Breast epithelium (tissue), 4 donors: ENCODE measurements around the gene TCFL5. TPM values are rescaled to one million over a fixed set of nuclear protein-coding genes. Genes with fewer than 3 reads are reported as not detected.
A peak's percentile ranks its signal among the peaks of the same experiment; 100 is the strongest.

Experiments
- DNase-seq, 2 donors: peaks; one replicate each; pipeline ENCODE4 v3.0.0-alpha.2; 2019; ENCODE audit warnings: low spot score in 2 of 2
- H3K27ac ChIP-seq, 2 donors: fragments of 200-600 bp; sonication (generic) in 1 of 2; one replicate each; pipeline ENCODE4 v1.5.1; 2016 to 2019; ENCODE audit warnings: mild to moderate bottlenecking in 1 of 2
- H3K27me3 ChIP-seq, 2 donors: fragments of 200-600 bp; sonication (generic) in 1 of 2; one replicate each; pipeline versions ENCODE4 v1.5.1 to v1.6.0; 2017 to 2019; ENCODE audit warnings: control low read depth in 1 of 2, mild to moderate bottlenecking in 1 of 2
- H3K36me3 ChIP-seq: fragments of 200-600 bp; one replicate; pipeline ENCODE4 v1.5.1; 2019
- H3K4me1 ChIP-seq, 2 donors: fragments of 200-600 bp; sonication (generic); one replicate each; pipeline ENCODE4 v1.5.1; 2016 to 2019; ENCODE audit warnings: control low read depth in 1 of 2
- H3K4me3 ChIP-seq, 3 donors: fragments of 200-600 bp; sonication (generic); 1 replicate in 2 of 3; 2 replicates in 1 of 3; pipeline ENCODE4 v1.5.1; 2016 to 2019; ENCODE audit warnings: mild to moderate bottlenecking in 3 of 3, moderate library complexity in 2 of 3
- H3K9me3 ChIP-seq, 2 donors: fragments of 200-600 bp; sonication (generic) in 1 of 2; one replicate each; pipeline ENCODE4 v1.5.1; 2016 to 2019; ENCODE audit warnings: control low read depth in 1 of 2
- CTCF ChIP-seq, 3 donors: fragments of 450-650 bp; IDR thresholded peaks; one replicate each; pipeline ENCODE4 v1.5.1; 2016 to 2017; ENCODE audit warnings: antibody characterized with exemption in 3 of 3, mild to moderate bottlenecking in 3 of 3, moderate library complexity in 3 of 3
- POLR2A ChIP-seq: fragments of 450-650 bp; IDR thresholded peaks from one replicate; pipeline ENCODE4 v1.6.1; 2016; ENCODE audit warnings: antibody characterized with exemption, mild to moderate bottlenecking, moderate library complexity
- POLR2AphosphoS5 ChIP-seq, 3 donors: sonication (generic); formaldehyde crosslinking; IDR thresholded peaks; one replicate each; pipeline ENCODE4 v1.6.1; 2017; ENCODE audit warnings: antibody characterized with exemption in 3 of 3
- intact Hi-C: fragments of 100-400 bp; cut with DNase I; formaldehyde crosslinking; loops from one replicate; pipeline ENCODE4 v1.15.1; 2023; ENCODE audit warnings: low total_unique reads
- total RNA-seq, 3 donors: library from RNA; depleted of rRNA; stranded (reverse); fragments of >200 nt; gene quantifications; one replicate each; pipeline ENCODE4 v1.1.0, GENCODE V29; 2016

The TCFL5 gene
- total RNA-seq, 3 donors from 2014 or later: 7.8 to 21.0 (median 12.5) TPM

GRCh38 chr20:62907384-62908317, 46.0 kb upstream of the TCFL5 start:
- DNase-seq: no peak
- no peaks in the 10 kb centered on the region for H3K4me1 ChIP-seq
- H3K27ac ChIP-seq: no peak overlapping the region
- peaks cover 33% of the 10 kb centered on the region for H3K36me3 ChIP-seq
- H3K9me3 ChIP-seq: no peaks in the 10 kb centered on the region
- TF ChIP-seq POLR2AphosphoS5 (IDR thresholded peaks at IDR 0.05): no peak
- TF ChIP-seq CTCF (IDR thresholded peaks at IDR 0.05): peak in 1 of 3 donors; percentile 24
- no peak overlapping the region for H3K4me3 ChIP-seq
- no peaks in the 10 kb centered on the region for H3K27me3 ChIP-seq
- intact Hi-C loops: no loop called here

- no peaks in the 10 kb centered on the region for H3K4me1 ChIP-seq
- TF ChIP-seq POLR2AphosphoS5 (IDR thresholded peaks at IDR 0.05) (no peak), CTCF (IDR thresholded peaks at IDR 0.05) (no peak), POLR2A (no peak)
- H3K4me3 ChIP-seq: no peak overlapping the region
- H3K9me3 ChIP-seq: no peaks in the 10 kb centered on the region
- intact Hi-C loops: no loop called here
- no peak for DNase-seq
- no peaks in the 10 kb centered on the region for H3K27me3 ChIP-seq
- peaks cover 33% of the 10 kb centered on the region for H3K36me3 ChIP-seq
- no peak overlapping the region for H3K27ac ChIP-seq
These were observed 45.2 kb upstream of the TCFL5 start for GRCh38 chr20:62906647-62907375.

- intact Hi-C loops: no loop called here
- DNase-seq: no peak
- Histone ChIP-seq H3K9me3 (no peaks in the 10 kb centered on the region), H3K36me3 (peaks cover 30% of the 10 kb centered on the region), H3K27ac (no peak overlapping the region), H3K4me3 (no peak overlapping the region), H3K4me1 (no peaks in the 10 kb centered on the region), H3K27me3 (no peaks in the 10 kb centered on the region)
- TF ChIP-seq POLR2AphosphoS5 (IDR thresholded peaks at IDR 0.05): no peak
- TF ChIP-seq CTCF (IDR thresholded peaks at IDR 0.05): no peak
- TF ChIP-seq POLR2A: no peak
These were observed 44.6 kb upstream of the TCFL5 start for GRCh38 chr20:62906209-62906608.

- intact Hi-C loops: no loop called here
- TF ChIP-seq POLR2AphosphoS5 (IDR thresholded peaks at IDR 0.05): no peak
- TF ChIP-seq CTCF (IDR thresholded peaks at IDR 0.05): no peak
- no peak for TF ChIP-seq POLR2A
- no peaks in the 10 kb centered on the region for H3K4me1 ChIP-seq
- H3K27me3 ChIP-seq: no peaks in the 10 kb centered on the region
- no peak overlapping the region for H3K27ac ChIP-seq
- no peaks in the 10 kb centered on the region for H3K9me3 ChIP-seq
- peaks cover 26% of the 10 kb centered on the region for H3K36me3 ChIP-seq
- H3K4me3 ChIP-seq: no peak overlapping the region
- DNase-seq: no peak
These were observed 44.0 kb upstream of the TCFL5 start for GRCh38 chr20:62905536-62906117.
